ENCODE measurements around the gene HOXB5.

HOXB5 gene

GRCh38 chr17:48587276-48588073, 6.1 kb downstream of the HOXB5 start:
- Mint-ChIP-seq H3K36me3 (no peaks in the 10 kb centered on the region), H3K4me1 (ENCODE audit: low read depth) (peaks cover 28% of the 10 kb centered on the region), H3K27ac (no peak overlapping the region), H3K27me3 (peaks cover 63% of the 10 kb centered on the region), H3K9me3 (ENCODE audit: low read depth) (no peaks in the 10 kb centered on the region), H3K4me3 (no peak overlapping the region)

- H3K27me3 Mint-ChIP-seq, result peaks cover 65% of the 10 kb centered on the region
- H3K9me3 Mint-ChIP-seq (ENCODE audit: low read depth), result no peaks in the 10 kb centered on the region
- H3K4me3 Mint-ChIP-seq, result peak overlapping the region; percentile 94
- no peak overlapping the region for H3K27ac Mint-ChIP-seq
- no peaks in the 10 kb centered on the region for H3K36me3 Mint-ChIP-seq
- H3K4me1 Mint-ChIP-seq (ENCODE audit: low read depth), result peaks cover 32% of the 10 kb centered on the region
These were observed 7.0 kb downstream of the HOXB5 start for GRCh38 chr17:48586355-48587258.

DNA sequence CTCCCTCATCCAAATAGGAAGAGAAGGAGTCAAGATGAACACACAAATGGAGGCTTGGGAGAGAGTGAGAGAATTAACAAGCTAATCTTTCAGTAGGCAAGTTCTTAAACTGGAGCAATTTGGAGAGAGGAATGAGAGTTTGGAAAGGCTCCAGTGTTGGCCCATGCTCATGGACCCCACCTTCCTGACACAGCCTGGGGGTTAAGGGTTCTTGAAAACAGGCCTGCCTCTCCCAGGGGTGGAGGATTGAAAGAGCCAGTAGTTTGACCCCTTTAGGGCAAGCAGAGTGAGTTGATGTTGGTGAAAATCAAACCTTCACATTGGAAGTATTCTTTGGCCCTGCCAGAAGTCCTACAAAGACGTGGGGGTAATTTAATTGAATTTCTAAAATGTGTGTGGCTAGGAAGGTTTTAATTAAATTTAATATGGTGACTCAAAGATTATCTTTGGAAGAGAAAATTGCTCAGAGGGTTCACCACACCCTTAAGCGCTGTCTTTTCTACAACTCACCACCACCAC, 9.3 kb downstream of the HOXB5 start:
- Mint-ChIP-seq H3K27ac (no peak overlapping the region), H3K27me3 (peaks cover 69% of the 10 kb centered on the region), H3K36me3 (no peaks in the 10 kb centered on the region), H3K4me3 (peak overlapping the region; percentile 41), H3K9me3 (ENCODE audit: low read depth) (no peaks in the 10 kb centered on the region), H3K4me1 (ENCODE audit: low read depth) (peaks cover 47% of the 10 kb centered on the region)

DNA sequence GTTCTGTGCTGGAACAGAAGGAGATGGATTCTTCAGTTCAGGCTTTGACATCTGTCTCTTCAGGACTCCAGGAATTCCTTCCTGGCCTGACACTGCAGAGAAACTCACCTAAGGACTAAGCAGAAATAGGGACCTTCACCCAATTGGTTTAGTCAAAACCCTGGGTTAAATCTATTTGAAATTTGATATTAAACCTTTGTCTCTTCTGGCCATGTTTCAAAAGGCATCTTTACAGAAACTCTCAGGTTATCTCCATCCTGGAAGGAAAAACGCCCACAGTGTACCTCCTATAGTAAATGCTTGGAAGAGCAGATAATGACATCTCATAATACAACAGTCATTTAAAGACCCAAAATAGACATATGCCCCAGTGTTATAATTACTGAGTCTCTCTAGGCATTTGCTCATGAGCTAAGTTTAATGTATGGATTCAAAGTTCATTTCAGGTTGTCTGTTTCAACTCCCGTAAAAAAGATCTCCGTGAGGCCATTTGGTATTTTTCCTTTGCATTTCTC, 9.8 kb downstream of the HOXB5 start:
- Mint-ChIP-seq H3K4me1 (ENCODE audit: low read depth) (peaks cover 51% of the 10 kb centered on the region), H3K4me3 (peak overlapping the region; percentile 41), H3K27ac (no peak overlapping the region), H3K27me3 (peaks cover 72% of the 10 kb centered on the region), H3K36me3 (no peaks in the 10 kb centered on the region), H3K9me3 (ENCODE audit: low read depth) (no peaks in the 10 kb centered on the region)

DNA sequence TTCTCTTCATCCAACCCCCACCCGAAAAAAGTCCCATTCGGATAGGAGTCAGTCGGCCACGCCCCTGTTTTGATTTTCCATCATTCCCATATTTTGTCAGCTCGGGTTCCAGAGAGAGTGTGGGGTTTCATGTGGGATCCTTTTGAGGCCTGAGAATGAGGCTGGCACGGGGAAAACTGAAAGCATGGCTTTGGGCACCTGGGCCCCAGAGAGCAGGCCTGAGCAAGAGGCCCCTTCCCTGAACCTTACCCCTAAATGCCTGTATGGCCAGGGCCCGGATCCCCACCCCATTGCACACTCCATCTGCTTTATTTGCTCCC, 10.9 kb downstream of the HOXB5 start:
- H3K36me3 Mint-ChIP-seq, result no peaks in the 10 kb centered on the region
- peak overlapping the region; percentile 75 for H3K4me3 Mint-ChIP-seq
- H3K27ac Mint-ChIP-seq, result no peak overlapping the region
- H3K27me3 Mint-ChIP-seq, result peaks cover 67% of the 10 kb centered on the region
- no peaks in the 10 kb centered on the region for H3K9me3 Mint-ChIP-seq (ENCODE audit: low read depth)
- peaks cover 56% of the 10 kb centered on the region for H3K4me1 Mint-ChIP-seq (ENCODE audit: low read depth)

- Mint-ChIP-seq H3K4me1 (ENCODE audit: low read depth) (peaks cover 50% of the 10 kb centered on the region), H3K4me3 (peak overlapping the region; percentile 52), H3K9me3 (ENCODE audit: low read depth) (no peaks in the 10 kb centered on the region), H3K36me3 (no peaks in the 10 kb centered on the region), H3K27me3 (peaks cover 45% of the 10 kb centered on the region), H3K27ac (no peak overlapping the region)
These were observed 13.6 kb downstream of the HOXB5 start for GRCh38 chr17:48579760-48580554.

GRCh38 chr17:48579471-48579759, 14.2 kb downstream of the HOXB5 start:
- Mint-ChIP-seq H3K9me3 (ENCODE audit: low read depth) (no peaks in the 10 kb centered on the region), H3K27me3 (peaks cover 44% of the 10 kb centered on the region), H3K4me1 (ENCODE audit: low read depth) (peaks cover 48% of the 10 kb centered on the region), H3K27ac (no peak overlapping the region), H3K36me3 (no peaks in the 10 kb centered on the region), H3K4me3 (peak overlapping the region; percentile 88)

- peaks cover 48% of the 10 kb centered on the region for H3K4me1 Mint-ChIP-seq (ENCODE audit: low read depth)
- peak overlapping the region; percentile 88 for H3K4me3 Mint-ChIP-seq
- H3K27me3 Mint-ChIP-seq, result peaks cover 40% of the 10 kb centered on the region
These were observed 14.7 kb downstream of the HOXB5 start for GRCh38 chr17:48578616-48579470.

GRCh38 chr17:48577946-48578615, 15.5 kb downstream of the HOXB5 start, which contains the start of gene HOXB4:
Gene HOXB4, minus strand, starts transcription at chr17:48578350. Its CDS starts 31 bp downstream, at chr17:48578319.
- H3K4me1 Mint-ChIP-seq (ENCODE audit: low read depth), result peaks cover 48% of the 10 kb centered on the region
- H3K27ac Mint-ChIP-seq, result no peak within 1 kb of the TSS
- H3K9me3 Mint-ChIP-seq (ENCODE audit: low read depth), result no peaks in the 10 kb centered on the region
- H3K36me3 Mint-ChIP-seq, result no peaks in the 10 kb centered on the region
- peaks cover 38% of the 10 kb centered on the region for H3K27me3 Mint-ChIP-seq
- peak within 1 kb of the TSS; percentile 88 for H3K4me3 Mint-ChIP-seq

More at GRCh38 chr17:48578616-48579470, 14.7 kb downstream of the HOXB5 start:
- Mint-ChIP-seq H3K36me3 (no peaks in the 10 kb centered on the region), H3K9me3 (ENCODE audit: low read depth) (no peaks in the 10 kb centered on the region), H3K27ac (no peak overlapping the region)

DNA sequence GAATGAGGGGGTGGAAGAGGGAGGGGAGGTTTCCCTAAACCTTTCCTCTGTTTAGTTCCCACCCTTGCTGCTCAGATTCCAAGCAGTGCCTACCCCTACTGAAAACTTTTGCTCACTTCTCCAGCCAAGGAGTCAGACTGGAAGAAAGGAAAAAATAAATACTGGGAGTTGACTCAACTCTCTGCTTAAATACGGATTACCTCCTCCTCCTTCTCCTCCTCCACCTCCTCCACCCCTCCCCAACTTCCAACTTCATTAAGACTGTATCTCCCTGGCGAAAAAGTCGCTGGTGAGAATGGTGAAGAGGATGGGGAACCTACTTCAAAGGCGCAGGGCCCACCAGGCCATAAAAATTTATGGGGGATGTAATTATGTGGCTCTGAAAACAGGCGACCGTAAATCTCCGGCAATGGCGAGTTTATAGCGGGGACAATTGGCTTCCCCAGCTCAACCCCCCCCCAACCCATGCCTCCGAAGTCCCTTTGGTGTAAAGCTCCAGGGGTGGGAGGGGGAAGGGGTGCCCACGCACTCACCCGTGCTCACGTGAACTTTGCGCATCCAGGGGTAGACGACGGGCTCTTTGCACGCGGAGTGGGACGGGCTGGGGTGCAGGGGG, 16.1 kb downstream of the HOXB5 start:
- Mint-ChIP-seq H3K27ac (no peak overlapping the region), H3K27me3 (peaks cover 31% of the 10 kb centered on the region), H3K4me1 (ENCODE audit: low read depth) (peaks cover 45% of the 10 kb centered on the region), H3K36me3 (no peaks in the 10 kb centered on the region), H3K4me3 (peak overlapping the region; percentile 84), H3K9me3 (ENCODE audit: low read depth) (no peaks in the 10 kb centered on the region)

GRCh38 chr17:48576479-48577309, 16.9 kb downstream of the HOXB5 start:
- Mint-ChIP-seq H3K9me3 (ENCODE audit: low read depth) (no peaks in the 10 kb centered on the region), H3K36me3 (no peaks in the 10 kb centered on the region), H3K27me3 (peaks cover 28% of the 10 kb centered on the region), H3K27ac (no peak overlapping the region), H3K4me1 (ENCODE audit: low read depth) (peaks cover 41% of the 10 kb centered on the region), H3K4me3 (peak overlapping the region; percentile 84)

DNA sequence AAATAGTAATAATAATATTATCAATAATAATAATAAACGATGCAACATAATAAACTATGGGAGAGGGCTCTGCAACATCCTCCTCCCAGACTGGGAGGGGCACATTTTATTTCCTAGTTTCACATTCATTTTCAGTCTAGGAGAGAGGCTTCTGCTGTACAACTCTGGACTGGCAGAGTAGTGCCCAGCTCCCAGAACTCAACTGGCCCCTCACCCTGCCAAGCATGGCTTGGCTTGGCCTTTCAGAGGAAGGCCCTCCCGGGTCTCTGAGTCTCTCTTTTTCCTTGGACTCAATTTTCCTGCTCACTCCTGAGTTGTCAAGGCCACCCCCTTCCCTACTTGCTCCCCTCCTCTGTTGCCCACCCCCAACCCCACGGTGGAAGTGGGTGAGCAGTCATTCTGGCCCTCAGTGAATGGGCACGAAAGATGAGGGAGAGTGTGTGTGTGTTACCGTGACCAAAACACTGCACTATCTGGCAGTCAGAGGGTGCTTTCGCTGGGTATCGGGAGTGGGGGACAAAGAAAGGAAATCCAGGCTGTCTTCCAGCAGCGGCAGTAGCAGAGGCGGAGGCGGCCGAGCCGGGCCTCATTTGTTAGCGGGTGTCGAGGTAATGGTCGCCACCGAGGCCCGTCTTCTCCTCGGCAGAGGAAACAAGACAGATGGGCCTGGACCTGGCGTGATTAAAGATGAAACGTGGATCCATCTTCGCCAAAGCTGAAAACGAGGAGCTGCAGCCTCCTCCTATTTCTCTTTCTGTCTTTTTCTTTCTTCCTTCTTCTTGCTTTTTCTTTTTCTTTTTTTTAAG, 17.7 kb downstream of the HOXB5 start:
- Mint-ChIP-seq H3K27me3 (peaks cover 22% of the 10 kb centered on the region), H3K27ac (no peak overlapping the region), H3K9me3 (ENCODE audit: low read depth) (no peaks in the 10 kb centered on the region), H3K36me3 (no peaks in the 10 kb centered on the region), H3K4me3 (no peak overlapping the region), H3K4me1 (ENCODE audit: low read depth) (peaks cover 34% of the 10 kb centered on the region)
